H1 (cell line): ENCODE results near the gene DYNC1I1. TPM values are rescaled to one million over a fixed set of nuclear protein-coding genes. Genes with fewer than 3 reads are reported as not detected.

Source experiments
- CTCF ChIA-PET: fragments of 300-600 bp; sonication (Branson Sonifier 250); formaldehyde crosslinking; loops from one replicate; lab custom pipeline; 2021; ENCODE audit not compliant: partially characterized antibody; lab: Charles Lee
- POLR2A ChIA-PET: fragments of 300-600 bp; sonication (Branson Sonifier 250); formaldehyde crosslinking; loops from one replicate; lab custom pipeline; 2021; ENCODE audit warnings: inconsistent platforms; ENCODE audit not compliant: partially characterized antibody; lab: Charles Lee
- DNase-seq, 2 experiments: peaks; one replicate each; pipeline versions ENCODE4 v3.0.0 to v3.0.0-alpha.2; 2010 to 2022; ENCODE audit warnings: low spot score in 2 of 2, low read depth in 1 of 2, mixed read lengths in 1 of 2
- FAIRE-seq: peaks from 2 replicates; lab custom pipeline; 2011; peaks lifted over from hg19 to GRCh38; lab: Jason Lieb, UNC
- H2AFZ ChIP-seq: 2 replicates; pipeline ENCODE4 v1.8.1; 2012; ENCODE audit warnings: low read length, inconsistent platforms
- H2AK5ac ChIP-seq: 2 replicates; pipeline ENCODE4 v1.6.1; 2013; ENCODE audit warnings: low read depth, low read length
- H2BK120ac ChIP-seq: replicated peaks from 2 replicates; pipeline ENCODE3; 2013; ENCODE audit warnings: low read depth, low read length, inconsistent platforms
- H2BK12ac ChIP-seq: 2 replicates; pipeline ENCODE4 v1.6.1; 2013; ENCODE audit warnings: low read depth, low read length
- H2BK15ac ChIP-seq: 2 replicates; pipeline ENCODE4 v1.6.1; 2013; ENCODE audit warnings: low read length
- H2BK20ac ChIP-seq: 2 replicates; pipeline ENCODE4 v1.6.1; 2013; ENCODE audit warnings: low read length
- H2BK5ac ChIP-seq: 2 replicates; pipeline ENCODE4 v1.6.1; 2013; ENCODE audit warnings: low read depth, low read length
- H3K14ac ChIP-seq: 2 replicates; pipeline ENCODE4 v1.6.1; 2013; ENCODE audit warnings: inconsistent platforms; ENCODE audit not compliant: insufficient read length
- H3K18ac ChIP-seq: 2 replicates; pipeline ENCODE4 v1.6.1; 2013; ENCODE audit warnings: low read length; ENCODE audit errors: extremely low read depth
- H3K23ac ChIP-seq: 2 replicates; pipeline ENCODE4 v1.6.1; 2013; ENCODE audit warnings: inconsistent platforms; ENCODE audit not compliant: insufficient read length
- H3K23me2 ChIP-seq: 2 replicates; pipeline ENCODE4 v1.6.1; 2013; ENCODE audit warnings: low read depth, low read length
- H3K27ac ChIP-seq: 2 replicates; pipeline ENCODE4 v1.6.1; 2011; ENCODE audit warnings: low read depth, low read length, inconsistent platforms
- H3K27me3 ChIP-seq, 4 experiments: replicated peaks in 1 of 4; 1 replicate in 1 of 4; 2 replicates in 3 of 4; pipeline versions ENCODE4 v1.6.1 to v1.8.1; 2011 to 2013; ENCODE audit warnings: low read length in 3 of 4, mild to moderate bottlenecking in 3 of 4, inconsistent platforms in 2 of 4, mixed read lengths in 2 of 4, moderate library complexity in 1 of 4; ENCODE audit not compliant: control insufficient read depth in 3 of 4, insufficient read depth in 3 of 4; ENCODE audit errors: extremely low read depth in 1 of 4
- H3K36me3 ChIP-seq, 4 experiments: 2 replicates each; pipeline versions ENCODE4 v1.6.1 to v1.8.1; 2011 to 2013; ENCODE audit warnings: mild to moderate bottlenecking in 4 of 4, low read length in 3 of 4, moderate library complexity in 2 of 4, control low read depth in 1 of 4, inconsistent platforms in 1 of 4; ENCODE audit not compliant: insufficient read depth in 4 of 4, control insufficient read depth in 2 of 4
- H3K4ac ChIP-seq: replicated peaks from 2 replicates; pipeline ENCODE3; 2013; ENCODE audit warnings: low read length, low read depth, mixed read lengths, inconsistent platforms; ENCODE audit not compliant: insufficient read length
- H3K4me1 ChIP-seq, 4 experiments: replicated peaks in 1 of 4; 1 replicate in 1 of 4; 2 replicates in 3 of 4; pipeline versions ENCODE4 v1.6.1 to v1.8.1; 2011 to 2013; ENCODE audit warnings: low read length in 3 of 4, inconsistent platforms in 2 of 4, mixed read lengths in 1 of 4; ENCODE audit not compliant: insufficient read depth in 4 of 4, control insufficient read depth in 3 of 4
- H3K4me2 ChIP-seq, 2 experiments: 2 replicates each; pipeline versions ENCODE4 v1.6.1 to v1.8.1; 2011 to 2013; ENCODE audit warnings: low read depth in 2 of 2, low read length in 2 of 2, control low read depth in 1 of 2, inconsistent platforms in 1 of 2, mild to moderate bottlenecking in 1 of 2; ENCODE audit not compliant: insufficient read depth in 1 of 2
- H3K4me3 ChIP-seq, 4 experiments: fragments of 200-600, 300-600 bp in 1 of 4; sonication (generic), shearing (Covaris generic), sonication (Bioruptor Twin) in 1 of 4; 2 replicates each; pipeline versions ENCODE4 v1.5.1 to v1.8.1; 2011 to 2016; ENCODE audit warnings: low read length in 4 of 4, low read depth in 3 of 4, control low read depth in 2 of 4, inconsistent platforms in 2 of 4, mild to moderate bottlenecking in 2 of 4, mixed read lengths in 1 of 4, moderate library complexity in 1 of 4; ENCODE audit not compliant: insufficient read depth in 2 of 4; ENCODE audit errors: extremely low read depth in 1 of 4
- H3K56ac ChIP-seq: replicated peaks from 2 replicates; pipeline ENCODE3; 2013; ENCODE audit warnings: low read depth, mild to moderate bottlenecking, mixed read lengths, low read length, inconsistent platforms; ENCODE audit not compliant: insufficient read length
- H3K79me1 ChIP-seq: 2 replicates; pipeline ENCODE4 v1.6.1; 2013; ENCODE audit warnings: low read depth, low read length, control low read depth
- H3K79me2 ChIP-seq, 2 experiments: 2 replicates each; pipeline versions ENCODE4 v1.6.1 to v1.8.1; 2012 to 2013; ENCODE audit warnings: low read length in 2 of 2, mild to moderate bottlenecking in 2 of 2, inconsistent platforms in 1 of 2; ENCODE audit not compliant: insufficient read depth in 2 of 2, control insufficient read depth in 1 of 2
- H3K9ac ChIP-seq, 4 experiments: replicated peaks in 1 of 4; 1 replicate in 1 of 4; 2 replicates in 3 of 4; pipeline versions ENCODE4 v1.6.1 to v1.8.1; 2011 to 2013; ENCODE audit warnings: low read depth in 3 of 4, low read length in 3 of 4, control low read depth in 2 of 4, mild to moderate bottlenecking in 2 of 4, moderate library complexity in 2 of 4, inconsistent platforms in 1 of 4; ENCODE audit errors: extremely low read depth in 1 of 4
- H3K9me3 ChIP-seq, 2 experiments: 2 replicates each; pipeline versions ENCODE4 v1.6.1 to v1.8.1; 2012 to 2013; ENCODE audit warnings: mild to moderate bottlenecking in 2 of 2, moderate library complexity in 2 of 2, control low read depth in 1 of 2, inconsistent platforms in 1 of 2, low read depth in 1 of 2, low read length in 1 of 2, mixed read lengths in 1 of 2; ENCODE audit not compliant: insufficient read depth in 2 of 2
- H4K20me1 ChIP-seq, 2 experiments: replicated peaks in 1 of 2; 2 replicates each; pipeline versions ENCODE3 to v1.8.1; 2011 to 2013; ENCODE audit warnings: inconsistent platforms in 2 of 2, low read length in 2 of 2, mild to moderate bottlenecking in 1 of 2; ENCODE audit not compliant: insufficient read depth in 2 of 2, control insufficient read depth in 1 of 2
- H4K5ac ChIP-seq: 2 replicates; pipeline ENCODE4 v1.6.1; 2013; ENCODE audit warnings: low read length, low read depth, mixed read lengths, inconsistent platforms; ENCODE audit not compliant: insufficient read length
- H4K8ac ChIP-seq: 2 replicates; pipeline ENCODE4 v1.8.0; 2013; ENCODE audit warnings: mild to moderate bottlenecking, moderate library complexity, low read length, inconsistent platforms; ENCODE audit not compliant: insufficient read depth; ENCODE audit errors: extremely low read depth
- H4K91ac ChIP-seq: replicated peaks from 2 replicates; pipeline ENCODE3; 2013; ENCODE audit warnings: low read length, mixed read lengths, inconsistent platforms; ENCODE audit not compliant: insufficient read length
- BCL11A ChIP-seq, 2 experiments: IDR thresholded peaks; one replicate each; pipeline ENCODE4 v1.6.1; 2011; ENCODE audit warnings: low read depth in 2 of 2, low read length in 2 of 2, mild to moderate bottlenecking in 2 of 2
- JUND ChIP-seq: IDR thresholded peaks from 2 replicates; pipeline ENCODE4 v1.6.1; 2011; ENCODE audit warnings: mild to moderate bottlenecking, improper control_type of control experiment, low read length
- SIX5 ChIP-seq: IDR thresholded peaks from 2 replicates; pipeline ENCODE4 v1.6.1; 2011; ENCODE audit warnings: mild to moderate bottlenecking, low read depth, low read length
- WGBS, 2 experiments: shearing (Covaris generic) in 1 of 2; methylation state at CpG; one replicate each; pipeline versions ENCODE4 v1.1.6 to v1.1.7; 2013 to 2015; ENCODE audit warnings: low lambda C conversion rate in 2 of 2, mixed read lengths in 2 of 2, inconsistent platforms in 1 of 2, low coverage in 1 of 2, missing lambda C conversion rate in 1 of 2; ENCODE audit not compliant: insufficient replicate concordance in 2 of 2, insufficient coverage in 1 of 2, insufficient read length in 1 of 2; ENCODE audit errors: extremely low coverage in 1 of 2, missing lambda C conversion rate in 1 of 2; 5-methylcytosine and 5-hydroxymethylcytosine counted together
- polyA plus RNA-seq, 7 experiments: library from polyadenylated mRNA; depleted of rRNA in 3 of 7; stranded (reverse) in 5 of 7; unstranded in 2 of 7; fragments of >200 nt in 5 of 7; fragments of 200-250 nt in 2 of 7; gene quantifications; 1 replicate in 5 of 7; 2 replicates in 1 of 7; 4 replicates in 1 of 7; pipeline versions ENCODE4 v1.2.1 to v1.2.3, GENCODE V29; 2011 to 2013; ENCODE audit warnings: missing spikeins in 2 of 7, mixed read lengths in 2 of 7
- total RNA-seq: library from RNA; stranded (reverse); fragmentation: NEBNext Ultra II Directional; extraction: Animal tissue kit (Norgen Biotek cat#: 25700); gene quantifications from 2 replicates; pipeline ENCODE4 v1.2.1, GENCODE V29; 2021

DYNC1I1 gene
- total and polyA plus RNA-seq, 2 of the 8 experiments (the other 6 are each of a cell fraction or from before 2014, with no cell fraction given) = 0.45 to 0.58 TPM

- Histone ChIP-seq H3K18ac (no peak overlapping the region), H3K14ac (no peak overlapping the region), H3K4me1 (no peaks in the 10 kb centered on the region), H3K27me3 (no peaks in the 10 kb centered on the region), H4K8ac (no peak overlapping the region), H3K4me2 (no peak overlapping the region), H2BK20ac (no peak overlapping the region), H3K27ac (no peak overlapping the region), H2BK5ac (no peak overlapping the region), H3K56ac (no peak overlapping the region), H4K5ac (no peak overlapping the region), H3K4me3 (no peak overlapping the region), H2AK5ac (no peak overlapping the region), H2BK15ac (no peak overlapping the region), H3K79me1 (no peaks in the 10 kb centered on the region), H3K79me2 (no peaks in the 10 kb centered on the region), H2AFZ (no peak overlapping the region), H2BK12ac (no peak overlapping the region), H4K91ac (no peak overlapping the region), H3K36me3 (no peaks in the 10 kb centered on the region), H3K4ac (no peak overlapping the region), H2BK120ac (no peak overlapping the region), H4K20me1 (no peaks in the 10 kb centered on the region), H3K9ac (no peak overlapping the region), H3K9me3 (peaks cover 0 to 2% of the 10 kb centered on the region in 2 experiments; a peak in 1 of 4 replicates), H3K23me2 (no peaks in the 10 kb centered on the region), H3K23ac (no peak overlapping the region)
- CTCF ChIA-PET = interaction anchor here (1.2 to 1.3 kb wide), 2 partner anchors 18 to 40 kb away, joined by 3 read pairs; no protein-coding TSS in a partner anchor
- no peak for DNase-seq
- FAIRE-seq = no peak
- WGBS, 2 experiments = 88% methylated on average over 1 of the region's 1 CpG; no CpG with 5 or more reads in 1 of the 2 experiments
- POLR2A ChIA-PET = no interaction called here
- no peak for TF ChIP-seq SIX5
- no peak for TF ChIP-seq JUND
- no peak for TF ChIP-seq BCL11A (IDR thresholded peaks at IDR 0.05; ENCODE audit: low read depth in 2 of 2, low read length in 2 of 2)
These were observed 109.2 kb downstream of the DYNC1I1 start for GRCh38 chr7:95881597-95881996.
